Cardiac ventricle fibroblast (primary cell): Measurements from ENCODE around the gene IL12A. TPM values are rescaled to one million over a fixed set of nuclear protein-coding genes. Genes with fewer than 3 reads are reported as not detected.

ENCODE experiments used
- total RNA-seq: library from RNA; depleted of rRNA; stranded (reverse); fragments of >200 nt; gene quantifications from 2 replicates; pipeline ENCODE4 v1.2.3, GENCODE V29; 2015

Gene IL12A
- total RNA-seq = 3.1 TPM in 1 of 2 replicates, not detected in the other

DNA sequence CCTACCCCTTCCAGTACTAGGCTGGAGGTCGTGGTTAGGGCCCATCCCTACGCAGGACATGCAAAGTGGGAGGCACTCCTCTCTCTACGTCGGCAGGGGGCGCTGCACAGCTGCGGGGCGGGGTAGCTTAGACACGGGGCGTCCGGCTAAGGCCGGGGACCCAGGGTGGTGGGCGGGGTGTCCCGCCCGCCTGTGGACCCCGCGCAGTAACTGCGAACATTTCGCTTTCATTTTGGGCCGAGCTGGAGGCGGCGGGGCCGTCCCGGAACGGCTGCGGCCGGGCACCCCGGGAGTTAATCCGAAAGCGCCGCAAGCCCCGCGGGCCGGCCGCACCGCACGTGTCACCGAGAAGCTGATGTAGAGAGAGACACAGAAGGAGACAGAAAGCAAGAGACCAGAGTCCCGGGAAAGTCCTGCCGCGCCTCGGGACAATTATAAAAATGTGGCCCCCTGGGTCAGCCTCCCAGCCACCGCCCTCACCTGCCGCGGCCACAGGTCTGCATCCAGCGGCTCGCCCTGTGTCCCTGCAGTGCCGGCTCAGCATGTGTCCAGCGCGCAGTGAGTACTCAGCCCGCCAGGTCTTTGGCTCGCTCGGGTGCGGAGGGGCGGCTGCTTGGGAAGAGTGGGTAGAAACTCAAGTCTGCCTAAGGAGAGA lies at the start of gene IL12A:
Gene IL12A (plus strand): TSS at position 219 of the 655 bp plus-strand sequence.

Other genes starting within 250 kb of the IL12A start
- 4.2 and 5.6 TPM in 2 replicates for gene SCHIP1, start 149.0 kb upstream of the IL12A start, total RNA-seq
- 0.10 and 1.2 TPM in 2 replicates for gene C3orf80, start 236.6 kb downstream of the IL12A start, total RNA-seq